ENCODE data around the gene SOX6. TPM values are rescaled to one million over a fixed set of nuclear protein-coding genes. Genes with fewer than 3 reads are reported as not detected.

The SOX6 gene
- total RNA-seq, 1 experiment from 2014 or later = 0.21 TPM

- H3K27ac ChIP-seq (ENCODE audit: low read length) = no peak overlapping the region
- intact Hi-C loops (cut with micrococcal nuclease; ENCODE audit: unreplicated experiment) (no loop called here), in situ Hi-C loops (cut with HindIII; ENCODE audit: low pct_unique_long_range_greater_than_20kb, low sequenced_read_pairs) (no loop called here)
- no peaks in the 10 kb centered on the region for H3K9me3 ChIP-seq (ENCODE audit: control insufficient read depth, insufficient read depth, low read depth, low read length)
- H3K36me3 ChIP-seq (ENCODE audit: control insufficient read depth, insufficient read depth, low read length) = no peaks in the 10 kb centered on the region
- no peaks in the 10 kb centered on the region for H3K4me1 ChIP-seq (ENCODE audit: control insufficient read depth, insufficient read depth, low read length)
- no peak overlapping the region for H3K4me3 ChIP-seq (ENCODE audit: low read depth in 2 of 2, low read length in 2 of 2)
- ATAC-seq (no peak), DNase-seq (ENCODE audit: low read depth, low spot score) (no peak)
- H3K27me3 ChIP-seq (ENCODE audit: control insufficient read depth, insufficient read depth, low read length) = no peaks in the 10 kb centered on the region
- ChIA-PET POLR2A (no interaction called here), CTCF (no interaction called here)
- TF ChIP-seq CTCF (IDR thresholded peaks at IDR 0.05) (no peak), POLR2AphosphoS5 (IDR thresholded peaks at IDR 0.05; ENCODE audit: low read depth, low read length) (no peak), REST (IDR thresholded peaks at IDR 0.05; ENCODE audit: insufficient read depth in 1 of 2, low read depth in 2 of 2, low read length in 1 of 2) (no peak), TCF7L2 (IDR thresholded peaks at IDR 0.05; ENCODE audit: low read depth, low read length) (no peak), SIN3A (IDR thresholded peaks at IDR 0.05; ENCODE audit: borderline replicate concordance, insufficient read depth, low read depth, low read length) (no peak)
- no TSS peak for BruUV-seq (replicated peaks)
These were observed 241.9 kb downstream of the SOX6 start for GRCh38 chr11:16114431-16114830.

- intact Hi-C loops (cut with micrococcal nuclease; ENCODE audit: unreplicated experiment) (no loop called here), in situ Hi-C loops (cut with HindIII; ENCODE audit: low pct_unique_long_range_greater_than_20kb, low sequenced_read_pairs) (no loop called here)
- ChIA-PET CTCF (no interaction called here), POLR2A (no interaction called here)
- Histone ChIP-seq H3K36me3 (ENCODE audit: control insufficient read depth, insufficient read depth, low read length) (no peaks in the 10 kb centered on the region), H3K9me3 (ENCODE audit: control insufficient read depth, insufficient read depth, low read depth, low read length) (no peaks in the 10 kb centered on the region), H3K4me3 (ENCODE audit: low read depth in 2 of 2, low read length in 2 of 2) (no peak overlapping the region), H3K27me3 (ENCODE audit: control insufficient read depth, insufficient read depth, low read length) (no peaks in the 10 kb centered on the region), H3K27ac (ENCODE audit: low read length) (no peak overlapping the region), H3K4me1 (ENCODE audit: control insufficient read depth, insufficient read depth, low read length) (no peaks in the 10 kb centered on the region)
- TF ChIP-seq POLR2AphosphoS5 (IDR thresholded peaks at IDR 0.05; ENCODE audit: low read depth, low read length) (no peak), SIN3A (IDR thresholded peaks at IDR 0.05; ENCODE audit: borderline replicate concordance, insufficient read depth, low read depth, low read length) (no peak), REST (IDR thresholded peaks at IDR 0.05; ENCODE audit: insufficient read depth in 1 of 2, low read depth in 2 of 2, low read length in 1 of 2) (no peak), TCF7L2 (IDR thresholded peaks at IDR 0.05; ENCODE audit: low read depth, low read length) (no peak), CTCF (IDR thresholded peaks at IDR 0.05) (no peak)
- DNase-seq (ENCODE audit: low read depth, low spot score) = no peak
- ATAC-seq = no peak
- BruUV-seq (replicated peaks) = no TSS peak
These were observed 244.7 kb downstream of the SOX6 start for GRCh38 chr11:16111690-16112089.
